LNCaP clone FGC (cell line): Measurements from ENCODE around the gene RFTN1.

Experiments used
- DNase-seq: peaks from one replicate; pipeline ENCODE4 v3.0.0-alpha.2; 2011; ENCODE audit warnings: low read depth
- H3K4me3 ChIP-seq: 2 replicates; pipeline ENCODE4 v1.5.1; 2011; ENCODE audit warnings: mild to moderate bottlenecking, low read depth, low read length, control low read depth
- TF ChIP-seq, protein P1 (sequence below): IDR thresholded peaks from 2 replicates; pipeline ENCODE4 v1.5.1; 2012; ENCODE audit warnings: mild to moderate bottlenecking; ENCODE audit not compliant: control insufficient read depth, insufficient read depth; ENCODE audit errors: extremely low read depth

The RFTN1 gene

DNA sequence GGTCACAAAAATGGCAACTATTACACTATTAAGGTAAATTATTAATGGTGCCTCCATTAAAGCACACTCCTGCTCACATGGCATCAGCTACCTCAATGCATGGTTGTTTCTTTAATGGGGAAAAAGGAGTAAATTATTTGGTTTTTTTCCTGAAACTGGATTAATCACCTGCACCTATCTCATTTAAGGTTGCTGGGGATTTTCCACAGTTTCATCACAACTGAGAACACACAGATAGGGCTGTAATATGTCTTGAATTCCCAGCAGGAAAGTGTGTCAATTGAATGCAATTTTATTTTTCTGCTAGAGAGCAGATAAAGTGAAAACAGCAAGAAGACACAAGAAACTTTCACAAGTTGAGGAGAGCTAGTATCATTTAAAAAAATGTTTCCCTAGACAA is 36.4 kb downstream of the RFTN1 start:
- DNase-seq: no peak
- TF ChIP-seq, protein P1, sequence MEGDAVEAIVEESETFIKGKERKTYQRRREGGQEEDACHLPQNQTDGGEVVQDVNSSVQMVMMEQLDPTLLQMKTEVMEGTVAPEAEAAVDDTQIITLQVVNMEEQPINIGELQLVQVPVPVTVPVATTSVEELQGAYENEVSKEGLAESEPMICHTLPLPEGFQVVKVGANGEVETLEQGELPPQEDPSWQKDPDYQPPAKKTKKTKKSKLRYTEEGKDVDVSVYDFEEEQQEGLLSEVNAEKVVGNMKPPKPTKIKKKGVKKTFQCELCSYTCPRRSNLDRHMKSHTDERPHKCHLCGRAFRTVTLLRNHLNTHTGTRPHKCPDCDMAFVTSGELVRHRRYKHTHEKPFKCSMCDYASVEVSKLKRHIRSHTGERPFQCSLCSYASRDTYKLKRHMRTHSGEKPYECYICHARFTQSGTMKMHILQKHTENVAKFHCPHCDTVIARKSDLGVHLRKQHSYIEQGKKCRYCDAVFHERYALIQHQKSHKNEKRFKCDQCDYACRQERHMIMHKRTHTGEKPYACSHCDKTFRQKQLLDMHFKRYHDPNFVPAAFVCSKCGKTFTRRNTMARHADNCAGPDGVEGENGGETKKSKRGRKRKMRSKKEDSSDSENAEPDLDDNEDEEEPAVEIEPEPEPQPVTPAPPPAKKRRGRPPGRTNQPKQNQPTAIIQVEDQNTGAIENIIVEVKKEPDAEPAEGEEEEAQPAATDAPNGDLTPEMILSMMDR: no peak
- no peak overlapping the region for H3K4me3 ChIP-seq

DNA sequence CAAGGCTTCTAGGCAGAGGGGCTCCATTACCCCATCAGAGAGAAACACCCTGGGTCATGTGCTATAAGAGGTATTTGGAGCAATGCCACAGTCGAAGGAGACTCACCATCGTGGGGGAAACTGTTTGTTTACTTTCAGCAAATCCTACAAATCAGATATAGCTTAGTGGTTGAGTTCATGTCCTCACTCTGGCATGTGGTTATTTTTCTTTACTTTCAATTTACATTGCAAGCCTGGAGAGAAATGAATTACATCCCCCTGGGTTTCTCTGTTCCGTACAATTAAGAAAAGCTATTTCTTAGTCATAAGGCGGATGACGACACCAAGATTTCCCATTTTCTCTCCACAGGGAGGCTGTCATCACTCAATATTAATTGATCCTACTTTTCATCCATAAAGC is 36.9 kb downstream of the RFTN1 start:
- no peak overlapping the region for H3K4me3 ChIP-seq
- TF ChIP-seq, protein P1: no peak
- DNase-seq: no peak

DNA sequence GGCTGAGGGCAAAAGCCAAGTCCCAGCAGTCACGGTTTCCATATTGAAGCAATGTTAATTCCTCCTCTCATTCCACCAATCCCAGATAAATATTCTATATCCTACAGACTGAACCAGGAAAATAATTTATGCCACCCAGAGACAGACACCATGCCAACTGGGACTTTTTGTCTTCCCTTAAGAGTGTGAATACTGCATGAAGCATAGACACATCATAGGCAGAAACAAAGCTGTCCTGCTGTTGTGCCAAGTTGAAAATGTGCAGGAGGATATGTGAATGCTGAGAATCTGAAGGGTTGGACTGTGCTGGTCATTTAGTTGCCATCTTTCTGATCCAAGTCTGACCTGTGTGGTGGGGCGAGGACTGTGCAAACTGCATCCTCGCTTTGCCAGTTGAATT is 37.7 kb downstream of the RFTN1 start:
- no peak for DNase-seq
- TF ChIP-seq, protein P1: no peak
- no peak overlapping the region for H3K4me3 ChIP-seq

DNA sequence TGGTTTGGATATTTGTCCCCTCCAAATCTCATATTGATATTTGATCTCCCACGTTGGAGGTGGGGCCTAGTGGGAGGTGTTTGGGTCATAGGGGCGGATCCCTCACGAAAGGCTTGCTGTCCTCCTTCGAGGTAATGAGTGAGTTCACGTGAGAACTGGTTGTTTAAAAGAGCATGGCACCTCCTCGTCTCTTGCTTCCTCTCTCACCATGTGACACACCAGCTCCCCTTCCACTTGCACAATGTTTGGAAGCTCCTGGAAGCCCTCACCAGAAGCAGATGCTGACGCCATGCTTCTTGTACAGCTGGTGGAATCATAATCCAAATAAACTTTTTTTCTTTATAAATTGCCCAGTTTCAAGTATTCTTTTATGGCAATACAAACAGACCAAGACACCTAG is 38.6 kb downstream of the RFTN1 start:
- TF ChIP-seq, protein P1: no peak
- DNase-seq: no peak
- H3K4me3 ChIP-seq: no peak overlapping the region

DNA sequence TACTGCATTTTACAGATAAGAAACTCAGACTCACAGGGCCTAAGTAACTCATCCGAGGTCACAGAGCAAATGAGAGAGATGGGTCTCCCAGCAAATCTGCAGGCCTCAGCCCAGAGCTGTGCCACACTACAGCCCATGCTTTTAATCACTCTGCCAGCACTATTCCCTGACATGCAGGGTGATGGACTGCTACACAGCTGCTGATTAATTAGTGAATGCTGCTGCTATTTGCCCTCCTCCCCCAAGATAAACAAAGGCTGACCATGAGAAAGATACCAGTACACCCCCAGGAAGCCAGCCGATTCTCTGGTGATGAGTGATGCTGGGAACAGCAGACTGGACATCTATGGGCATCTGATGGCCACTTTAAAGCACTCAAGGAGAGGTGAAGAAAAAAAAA is 39.3 kb downstream of the RFTN1 start:
- no peak overlapping the region for H3K4me3 ChIP-seq
- TF ChIP-seq, protein P1: no peak

DNA sequence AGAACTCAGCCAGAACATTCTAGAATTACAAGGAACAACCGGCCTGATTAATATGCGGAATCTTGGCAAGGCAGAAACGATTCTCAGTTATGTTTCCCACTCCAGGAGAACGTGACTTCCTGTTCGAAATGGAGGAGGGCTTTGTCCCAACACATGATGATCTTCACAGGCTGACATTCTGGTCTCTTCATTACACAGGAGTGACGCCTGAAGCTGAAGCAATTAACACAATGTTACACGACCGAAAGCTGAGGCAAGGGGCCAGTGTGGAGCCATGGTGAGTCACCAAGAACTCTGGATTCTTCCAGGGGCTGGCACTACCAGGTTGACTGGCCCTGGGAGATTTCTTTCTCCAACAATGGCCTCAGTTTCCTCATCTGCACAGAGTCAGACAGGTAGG is 40.9 kb downstream of the RFTN1 start:
- TF ChIP-seq, protein P1: no peak
- no peak for DNase-seq
- no peak overlapping the region for H3K4me3 ChIP-seq

More for the DNA sequence above, 39.3 kb downstream of the RFTN1 start:
- DNase-seq: no peak

DNA sequence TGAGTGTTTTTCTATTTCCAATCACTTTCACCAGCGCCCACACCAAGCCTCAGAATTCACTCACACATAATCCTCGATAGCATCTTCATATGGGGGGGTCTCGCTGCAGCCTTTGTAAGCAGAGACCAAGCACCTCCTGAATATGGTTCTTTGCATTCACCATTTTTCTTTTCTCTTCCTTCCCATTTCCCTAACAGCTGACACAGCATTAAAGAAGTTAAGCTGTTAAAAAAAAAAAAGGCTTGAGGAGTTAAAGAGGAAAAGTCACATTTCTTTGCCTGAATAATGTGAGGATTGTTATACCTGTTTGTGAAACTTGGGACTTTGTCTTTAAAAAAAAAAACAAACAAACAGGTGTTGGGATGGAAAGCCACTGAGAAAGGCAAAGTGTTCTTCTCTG is 41.6 kb downstream of the RFTN1 start:
- no peak overlapping the region for H3K4me3 ChIP-seq
- DNase-seq: no peak
- TF ChIP-seq, protein P1: no peak
